C4-2B (cell line): ENCODE data around the gene SLC9A9.

Experiments used
- H3K27ac ChIP-seq: fragments of 450-650 bp; 2 replicates; pipeline ENCODE4 v1.5.1; 2017
- ZFX ChIP-seq: fragments of 450-650 bp; IDR thresholded peaks from 2 replicates; pipeline ENCODE4 v1.6.1; 2017
- TF ChIP-seq, protein P1 (sequence below): fragments of 450-650 bp; conservative IDR thresholded peaks from 2 replicates; pipeline ENCODE4 v1.5.1; 2017; ENCODE audit warnings: mild to moderate bottlenecking

SLC9A9 gene

DNA sequence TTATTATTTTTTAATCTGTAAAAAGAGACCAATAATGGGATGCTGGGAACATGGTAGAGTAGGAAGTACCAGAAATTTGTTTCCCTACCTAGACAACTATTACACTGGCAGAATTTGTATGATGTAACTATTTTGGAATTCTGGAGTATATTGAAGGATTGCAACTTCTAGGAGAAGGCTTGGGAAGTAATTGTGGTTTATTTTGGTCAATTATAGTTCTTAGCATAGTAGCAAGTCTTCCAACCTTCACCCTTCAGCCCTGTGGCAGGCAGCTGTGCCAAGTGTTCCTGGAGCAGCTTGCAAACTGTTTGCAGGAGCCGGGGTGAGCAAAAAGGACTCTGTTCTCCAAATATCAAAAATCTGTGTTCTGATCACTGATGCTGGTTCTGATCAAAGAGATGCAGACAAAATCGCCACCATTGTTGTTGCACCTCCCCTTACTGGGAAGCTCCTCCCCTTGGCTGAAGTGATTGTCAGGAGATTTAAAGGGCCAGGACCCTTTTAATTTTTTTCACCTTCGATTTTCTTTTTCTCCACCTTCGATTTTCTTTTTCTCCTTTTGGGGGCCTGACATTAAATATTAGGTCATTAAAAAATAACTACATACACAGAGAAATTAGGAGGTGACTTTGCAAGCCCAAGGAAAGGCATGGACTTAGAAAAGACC, 363.3 kb downstream of the SLC9A9 start:
- no peak for TF ChIP-seq ZFX
- TF ChIP-seq, protein P1, sequence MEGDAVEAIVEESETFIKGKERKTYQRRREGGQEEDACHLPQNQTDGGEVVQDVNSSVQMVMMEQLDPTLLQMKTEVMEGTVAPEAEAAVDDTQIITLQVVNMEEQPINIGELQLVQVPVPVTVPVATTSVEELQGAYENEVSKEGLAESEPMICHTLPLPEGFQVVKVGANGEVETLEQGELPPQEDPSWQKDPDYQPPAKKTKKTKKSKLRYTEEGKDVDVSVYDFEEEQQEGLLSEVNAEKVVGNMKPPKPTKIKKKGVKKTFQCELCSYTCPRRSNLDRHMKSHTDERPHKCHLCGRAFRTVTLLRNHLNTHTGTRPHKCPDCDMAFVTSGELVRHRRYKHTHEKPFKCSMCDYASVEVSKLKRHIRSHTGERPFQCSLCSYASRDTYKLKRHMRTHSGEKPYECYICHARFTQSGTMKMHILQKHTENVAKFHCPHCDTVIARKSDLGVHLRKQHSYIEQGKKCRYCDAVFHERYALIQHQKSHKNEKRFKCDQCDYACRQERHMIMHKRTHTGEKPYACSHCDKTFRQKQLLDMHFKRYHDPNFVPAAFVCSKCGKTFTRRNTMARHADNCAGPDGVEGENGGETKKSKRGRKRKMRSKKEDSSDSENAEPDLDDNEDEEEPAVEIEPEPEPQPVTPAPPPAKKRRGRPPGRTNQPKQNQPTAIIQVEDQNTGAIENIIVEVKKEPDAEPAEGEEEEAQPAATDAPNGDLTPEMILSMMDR: no peak
- H3K27ac ChIP-seq: no peak overlapping the region

DNA sequence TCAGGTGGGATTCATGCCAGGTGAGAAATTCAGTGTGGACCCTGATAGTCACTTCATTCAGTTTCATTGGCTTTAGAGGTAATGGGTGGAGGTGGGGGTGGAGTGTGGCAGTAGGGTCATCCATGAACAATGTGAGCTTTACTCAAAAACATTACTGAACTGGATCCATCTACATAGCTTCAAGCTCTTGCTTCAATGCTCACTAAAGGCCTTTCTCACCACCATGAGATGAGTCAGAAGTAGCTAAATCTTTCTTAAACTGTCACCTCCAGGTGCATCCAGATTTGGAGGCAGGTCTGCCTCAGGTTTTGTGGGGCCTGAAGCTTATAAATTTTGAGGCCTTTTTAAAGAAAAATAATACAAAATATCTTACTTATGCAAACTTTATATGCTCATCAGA, 365.1 kb downstream of the SLC9A9 start:
- TF ChIP-seq, protein P1: no peak
- no peak for TF ChIP-seq ZFX
- no peak overlapping the region; the same call in 1 of the 2 replicates for H3K27ac ChIP-seq

DNA sequence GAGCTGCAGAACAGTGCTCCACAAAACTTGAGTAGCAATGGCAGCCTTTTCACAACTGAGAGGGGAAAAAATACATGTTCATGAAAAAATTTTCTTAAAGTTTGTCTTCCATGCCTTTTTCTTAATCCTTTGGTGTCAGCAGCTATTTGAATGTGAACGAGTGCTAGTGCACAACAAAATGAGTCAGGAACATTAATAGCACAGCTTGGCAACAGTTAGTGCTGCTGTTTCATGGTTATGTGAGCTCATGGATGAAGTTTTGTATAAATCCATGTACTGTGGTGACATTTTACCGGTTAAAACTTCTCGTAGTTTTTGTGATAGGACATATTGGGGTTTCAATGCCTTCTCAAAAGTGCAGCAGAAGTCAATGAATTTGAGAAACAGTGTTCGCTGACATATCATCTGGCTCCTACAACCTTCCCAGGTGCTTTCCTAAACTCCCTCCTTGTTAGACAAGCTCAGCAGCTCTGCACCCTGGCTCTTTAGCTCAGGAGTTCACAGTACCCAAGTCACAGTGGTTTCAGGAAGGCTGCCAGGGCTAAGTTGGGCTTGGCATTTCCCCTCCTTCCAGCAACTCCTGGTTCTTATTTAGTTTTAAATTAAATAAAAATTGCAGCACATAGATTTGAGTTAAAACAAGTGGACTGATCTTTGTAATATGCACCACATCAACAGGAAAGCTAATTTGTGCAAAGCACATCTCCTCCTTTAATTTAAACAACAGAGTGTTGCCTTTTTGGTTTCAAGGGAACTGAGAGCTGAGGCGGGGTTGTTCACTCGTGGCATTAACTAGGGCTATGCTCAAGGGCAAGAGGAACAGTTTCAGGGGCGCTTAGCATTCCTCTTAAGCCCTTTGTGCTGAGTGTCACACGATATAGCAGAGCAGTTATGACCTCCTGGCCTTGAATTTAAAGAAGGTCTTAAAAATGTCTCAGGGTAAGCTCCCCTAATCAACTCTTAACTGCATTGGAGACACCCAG, 365.9 kb downstream of the SLC9A9 start:
- H3K27ac ChIP-seq: no peak overlapping the region; the same call in 1 of the 2 replicates
- TF ChIP-seq, protein P1: no peak
- TF ChIP-seq ZFX: no peak

DNA sequence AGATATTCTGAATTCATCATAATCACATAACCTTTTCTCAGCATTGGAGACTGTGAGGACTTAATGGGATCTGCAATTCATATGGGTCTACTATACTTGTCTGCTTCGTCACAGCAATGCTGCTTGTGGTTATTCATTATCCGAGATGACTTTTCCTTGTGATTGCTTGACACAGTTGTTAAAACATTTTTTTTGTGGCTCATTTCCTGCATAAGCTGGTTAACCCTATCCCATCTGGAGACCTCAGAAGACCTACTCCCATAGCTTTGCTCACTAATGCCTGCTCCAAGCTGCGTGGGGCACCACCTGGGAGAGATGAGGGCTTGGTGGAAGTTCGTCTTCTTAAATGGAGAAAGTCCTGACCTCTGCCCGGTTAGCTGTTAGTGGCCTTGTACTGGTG, 367.9 kb downstream of the SLC9A9 start:
- TF ChIP-seq, protein P1: no peak
- TF ChIP-seq ZFX: no peak
- no peak overlapping the region for H3K27ac ChIP-seq

DNA sequence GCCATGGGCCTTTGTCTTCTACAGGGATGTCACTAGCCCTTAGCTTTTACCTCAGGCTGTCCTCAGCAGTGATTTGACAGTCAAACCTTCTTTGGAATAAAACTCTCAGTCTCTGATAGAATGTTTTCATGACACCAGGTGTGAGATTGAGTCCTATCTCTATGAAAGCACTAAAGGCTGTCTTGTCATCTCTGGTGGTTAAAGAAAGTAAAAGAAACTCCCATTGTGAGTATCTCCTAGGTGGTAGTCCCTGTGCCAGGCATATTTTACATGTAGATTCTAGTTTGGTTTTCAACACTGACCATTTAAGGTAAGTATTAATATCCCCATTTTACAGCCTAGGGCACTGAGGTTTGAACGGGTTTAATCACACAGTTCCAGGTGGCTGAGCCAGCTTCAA, 368.5 kb downstream of the SLC9A9 start:
- no peak for TF ChIP-seq ZFX
- TF ChIP-seq, protein P1: no peak
- no peak overlapping the region for H3K27ac ChIP-seq

DNA sequence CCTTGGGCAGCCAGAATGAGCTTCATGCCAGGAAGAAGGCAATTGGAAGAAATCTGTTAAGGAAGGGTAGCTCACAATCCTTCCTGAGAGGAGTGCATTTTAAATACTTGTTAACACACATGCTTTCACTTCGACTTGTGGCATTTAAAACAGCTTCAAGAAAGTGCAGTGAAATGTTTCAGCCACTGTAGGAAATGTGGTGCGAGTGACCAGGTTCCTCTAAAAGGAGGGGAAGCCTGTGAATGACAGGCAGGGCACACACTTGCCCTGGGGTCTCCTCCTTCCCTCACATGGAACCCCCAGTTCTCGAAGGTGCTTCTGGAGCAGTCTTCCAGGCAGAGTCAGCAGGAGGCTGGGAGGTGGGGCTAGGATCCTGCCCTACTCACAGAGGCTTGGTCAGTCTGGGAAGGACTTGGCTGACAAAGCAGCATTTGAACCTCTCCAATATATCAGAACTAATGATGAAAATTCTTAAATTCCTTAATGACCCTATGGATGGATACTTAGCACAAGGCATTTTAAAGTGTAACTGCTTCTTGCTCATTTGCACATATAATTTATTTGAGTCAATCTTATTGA, 370.1 kb downstream of the SLC9A9 start:
- TF ChIP-seq, protein P1: no peak
- no peak for TF ChIP-seq ZFX
- no peak overlapping the region for H3K27ac ChIP-seq
